Measurements from ENCODE around the gene HKDC1.
"Not testable (repeated sequence)": the region's sequence is repeated elsewhere in the genome, so short reads cannot be mapped to it uniquely, and the experiment has no call there.

GRCh38 chr10:69175326-69175725 is 44.8 kb upstream of the HKDC1 start:
- TF ChIP-seq CTCF (IDR thresholded peaks at IDR 0.05 in 8 of 11, conservative IDR thresholded peaks at IDR 0.05 in 3 of 11); POLR2A (IDR thresholded peaks at IDR 0.05); POLR2AphosphoS5 (IDR thresholded peaks at IDR 0.05): not testable (repeated sequence)
